ENCODE measurements around the gene KPNA6.

KPNA6 gene

DNA sequence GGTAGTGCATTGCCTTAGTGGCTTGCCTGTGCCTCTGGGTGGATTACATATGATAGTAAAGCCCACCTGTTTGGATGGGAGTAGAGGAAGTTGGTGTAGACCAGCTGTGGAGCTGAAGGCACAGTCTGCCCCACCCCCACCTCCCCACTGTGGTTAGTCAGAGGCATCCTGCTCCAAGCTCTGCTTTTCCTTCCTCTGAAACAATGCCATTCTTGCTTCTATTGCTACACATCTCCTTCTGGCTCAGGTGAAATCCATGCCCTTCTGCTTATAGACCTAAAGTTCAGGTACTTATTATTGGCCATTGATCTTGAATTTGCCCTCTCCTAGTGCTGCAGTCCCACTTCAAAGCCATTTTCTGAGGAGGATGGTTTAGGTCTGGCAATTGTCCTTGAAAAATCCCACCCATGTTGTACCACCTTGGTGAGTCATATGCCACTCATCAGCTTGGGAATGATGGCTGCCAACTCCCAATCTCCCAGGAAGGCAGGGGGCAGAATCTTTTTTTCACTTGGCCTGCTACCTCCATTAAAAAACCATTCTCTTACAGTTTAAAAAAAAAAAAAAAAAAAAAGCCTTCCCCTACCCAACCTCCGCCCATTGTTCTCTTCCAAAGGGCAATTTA lies 64.9 kb downstream of the KPNA6 start:
- no peak for TF ChIP-seq FOXP2 (optimal IDR thresholded peaks at IDR 0.05; ENCODE audit: borderline replicate concordance, extremely low read depth, extremely low read length, insufficient read depth)
- TF ChIP-seq, protein P1, sequence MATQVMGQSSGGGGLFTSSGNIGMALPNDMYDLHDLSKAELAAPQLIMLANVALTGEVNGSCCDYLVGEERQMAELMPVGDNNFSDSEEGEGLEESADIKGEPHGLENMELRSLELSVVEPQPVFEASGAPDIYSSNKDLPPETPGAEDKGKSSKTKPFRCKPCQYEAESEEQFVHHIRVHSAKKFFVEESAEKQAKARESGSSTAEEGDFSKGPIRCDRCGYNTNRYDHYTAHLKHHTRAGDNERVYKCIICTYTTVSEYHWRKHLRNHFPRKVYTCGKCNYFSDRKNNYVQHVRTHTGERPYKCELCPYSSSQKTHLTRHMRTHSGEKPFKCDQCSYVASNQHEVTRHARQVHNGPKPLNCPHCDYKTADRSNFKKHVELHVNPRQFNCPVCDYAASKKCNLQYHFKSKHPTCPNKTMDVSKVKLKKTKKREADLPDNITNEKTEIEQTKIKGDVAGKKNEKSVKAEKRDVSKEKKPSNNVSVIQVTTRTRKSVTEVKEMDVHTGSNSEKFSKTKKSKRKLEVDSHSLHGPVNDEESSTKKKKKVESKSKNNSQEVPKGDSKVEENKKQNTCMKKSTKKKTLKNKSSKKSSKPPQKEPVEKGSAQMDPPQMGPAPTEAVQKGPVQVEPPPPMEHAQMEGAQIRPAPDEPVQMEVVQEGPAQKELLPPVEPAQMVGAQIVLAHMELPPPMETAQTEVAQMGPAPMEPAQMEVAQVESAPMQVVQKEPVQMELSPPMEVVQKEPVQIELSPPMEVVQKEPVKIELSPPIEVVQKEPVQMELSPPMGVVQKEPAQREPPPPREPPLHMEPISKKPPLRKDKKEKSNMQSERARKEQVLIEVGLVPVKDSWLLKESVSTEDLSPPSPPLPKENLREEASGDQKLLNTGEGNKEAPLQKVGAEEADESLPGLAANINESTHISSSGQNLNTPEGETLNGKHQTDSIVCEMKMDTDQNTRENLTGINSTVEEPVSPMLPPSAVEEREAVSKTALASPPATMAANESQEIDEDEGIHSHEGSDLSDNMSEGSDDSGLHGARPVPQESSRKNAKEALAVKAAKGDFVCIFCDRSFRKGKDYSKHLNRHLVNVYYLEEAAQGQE (IDR thresholded peaks at IDR 0.05; ENCODE audit: insufficient read depth in 1 of 2, low read depth in 2 of 2, low read length in 2 of 2), result no peak
- TF ChIP-seq SIN3A (IDR thresholded peaks at IDR 0.05; ENCODE audit: borderline replicate concordance, insufficient read depth, low read length), result no peak
- no peak for TF ChIP-seq TAF1 (IDR thresholded peaks at IDR 0.05; ENCODE audit: borderline replicate concordance, insufficient read depth, low read length)
- TF ChIP-seq POLR2AphosphoS5 (IDR thresholded peaks at IDR 0.05; ENCODE audit: low read depth, low read length), result no peak

DNA sequence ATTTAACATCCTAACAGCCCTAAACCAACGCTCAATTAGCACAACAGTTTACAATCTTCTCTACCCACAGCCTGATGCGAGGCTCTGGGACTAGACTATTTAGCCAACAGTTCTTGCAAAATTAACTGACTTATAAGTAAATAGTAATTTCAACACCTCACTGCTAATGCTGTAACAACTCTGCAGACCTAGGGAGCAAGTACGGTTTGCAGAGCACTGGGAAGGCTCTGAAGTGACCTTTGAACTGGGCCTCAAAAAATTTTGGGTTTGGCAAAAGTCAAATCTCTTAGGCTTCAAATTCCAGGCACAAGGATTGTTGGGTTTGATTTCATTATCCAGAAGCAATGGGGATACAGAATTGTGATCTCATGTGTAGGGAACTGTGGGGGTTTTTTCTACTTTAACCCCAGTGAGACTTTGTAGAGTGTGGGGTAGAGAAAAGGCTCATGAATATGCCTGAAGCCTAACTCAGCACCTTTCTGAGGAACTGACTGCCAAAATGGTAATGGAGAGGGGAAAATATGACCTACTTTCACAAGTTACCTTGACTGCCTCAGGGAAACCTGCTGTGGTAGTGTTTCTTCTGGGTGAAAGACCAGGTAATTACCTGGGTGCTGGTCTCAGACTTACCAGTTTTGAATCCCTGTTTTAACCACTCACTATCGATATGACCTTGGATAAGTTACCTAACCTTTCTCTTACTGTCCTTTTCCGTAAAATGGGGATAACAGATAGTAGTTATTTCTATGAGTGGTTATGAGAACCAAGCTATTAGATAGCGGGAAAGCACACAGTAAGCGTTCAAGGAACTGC lies 70.7 kb downstream of the KPNA6 start:
- TF ChIP-seq, protein P1 (IDR thresholded peaks at IDR 0.05; ENCODE audit: insufficient read depth in 1 of 2, low read depth in 2 of 2, low read length in 2 of 2), result no peak
- TF ChIP-seq TAF1 (IDR thresholded peaks at IDR 0.05; ENCODE audit: borderline replicate concordance, insufficient read depth, low read length), result no peak

GRCh38 chr1:32179193-32179442 lies 71.3 kb downstream of the KPNA6 start:
- TF ChIP-seq FOXP2 (optimal IDR thresholded peaks at IDR 0.05; ENCODE audit: borderline replicate concordance, extremely low read depth, extremely low read length, insufficient read depth) (no peak), POLR2AphosphoS5 (IDR thresholded peaks at IDR 0.05; ENCODE audit: low read depth, low read length) (no peak), TAF1 (IDR thresholded peaks at IDR 0.05; ENCODE audit: borderline replicate concordance, insufficient read depth, low read length) (no peak), SIN3A (IDR thresholded peaks at IDR 0.05; ENCODE audit: borderline replicate concordance, insufficient read depth, low read length) (no peak)
- TF ChIP-seq, protein P1 (IDR thresholded peaks at IDR 0.05; ENCODE audit: insufficient read depth in 1 of 2, low read depth in 2 of 2, low read length in 2 of 2), result no peak

GRCh38 chr1:32179443-32180185 lies 71.8 kb downstream of the KPNA6 start, which contains the start of gene TXLNA:
TXLNA (plus strand) TSS chr1:32179675; CDS start chr1:32180346, 671 bp downstream.
- TF ChIP-seq, protein P1 (IDR thresholded peaks at IDR 0.05; ENCODE audit: insufficient read depth in 1 of 2, low read depth in 2 of 2, low read length in 2 of 2), result 0 out of 4 replicates have a peak, but pooled peaks of 1 of the 2 experiments have one; percentile 17
- no peak for TF ChIP-seq SIN3A (IDR thresholded peaks at IDR 0.05; ENCODE audit: borderline replicate concordance, insufficient read depth, low read length)
- TF ChIP-seq TAF1 (IDR thresholded peaks at IDR 0.05; ENCODE audit: borderline replicate concordance, insufficient read depth, low read length), result peak; percentile 67; the same call in 1 of the 2 replicates
- peak; percentile 92 for TF ChIP-seq POLR2AphosphoS5 (IDR thresholded peaks at IDR 0.05; ENCODE audit: low read depth, low read length)
- TF ChIP-seq FOXP2 (optimal IDR thresholded peaks at IDR 0.05; ENCODE audit: borderline replicate concordance, extremely low read depth, extremely low read length, insufficient read depth), result peak; percentile 81

Measured in PFSK-1 (cell line).